ENCODE data around the gene STARD13. TPM values are rescaled to one million over a fixed set of nuclear protein-coding genes. Genes with fewer than 3 reads are reported as not detected.
A peak's percentile ranks its signal among the peaks of the same experiment; 100 is the strongest.

Gene STARD13
- total RNA-seq, 1 experiment from 2014 or later, result 4.1 TPM

DNA sequence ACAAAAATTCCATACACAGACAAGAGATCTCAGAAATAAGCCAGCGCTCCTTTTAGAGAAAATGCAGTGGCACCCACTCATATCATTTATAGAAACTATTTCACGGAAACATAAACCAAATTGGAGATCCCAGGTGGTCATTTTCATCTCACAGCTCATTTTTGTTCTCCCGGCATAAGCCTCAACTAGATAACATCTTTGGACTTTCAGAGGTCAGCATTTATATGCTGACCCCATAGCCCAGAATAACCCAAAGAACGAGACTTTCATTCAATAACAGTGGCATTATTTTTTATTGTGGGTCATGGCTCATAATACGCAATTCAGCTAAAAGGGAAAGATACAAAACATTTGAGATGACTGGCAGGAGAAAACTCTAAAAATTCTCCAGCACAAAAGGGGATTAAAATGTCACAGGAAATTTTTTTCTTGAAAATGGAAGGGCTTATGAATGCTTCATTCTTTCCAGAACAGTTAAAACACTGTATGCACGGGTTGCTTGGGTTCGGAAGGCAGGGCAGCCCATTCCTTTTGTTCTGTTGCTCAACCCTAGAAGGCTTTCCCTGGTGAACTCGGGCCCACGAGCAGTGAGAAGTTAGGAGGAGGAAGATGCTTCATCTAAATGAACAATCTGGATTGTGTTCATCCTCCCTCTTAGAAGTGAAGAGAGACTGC is 24.0 kb downstream of the STARD13 start:
- Histone ChIP-seq H4K20me1 (ENCODE audit: insufficient read depth) (no peaks in the 10 kb centered on the region), H3K9ac (ENCODE audit: low read length) (no peak overlapping the region), H3K4me1 (ENCODE audit: control insufficient read depth in 1 of 2, insufficient read depth in 2 of 2, low read length in 2 of 2) (peaks cover 32 to 34% of the 10 kb centered on the region in 2 experiments; a peak in 3 of 4 replicates), H3K4me3 (replicated peaks in 1 of 2; ENCODE audit: low read depth in 1 of 2, low read length in 2 of 2) (no peak overlapping the region), H3K36me3 (ENCODE audit: control insufficient read depth in 1 of 2, insufficient read depth in 2 of 2, low read length in 2 of 2) (no peaks in the 10 kb centered on the region), H3K27me3 (ENCODE audit: insufficient read depth, low read length) (no peaks in the 10 kb centered on the region), H3K79me2 (ENCODE audit: insufficient read depth, low read length) (no peaks in the 10 kb centered on the region), H3K27ac (ENCODE audit: low read depth, low read length) (no peak overlapping the region), H3K9me3 (ENCODE audit: control insufficient read depth in 1 of 2, insufficient read depth in 1 of 2, low read depth in 1 of 2, low read length in 2 of 2) (no peaks in the 10 kb centered on the region), H3K9me2 (ENCODE audit: insufficient read depth) (no peaks in the 10 kb centered on the region), H3K4me2 (ENCODE audit: low read length) (peak overlapping the region; percentile 61), H2AFZ (ENCODE audit: low read depth, low read length, poor library complexity, severe bottlenecking) (no peak overlapping the region)
- RAD21 ChIA-PET (ENCODE audit: low non-redundant PET in 1 of 2, low total read pairs in 2 of 2, uncharacterized antibody in 2 of 2, unreplicated experiment in 2 of 2), result no interaction called here
- intact Hi-C loops (cut with micrococcal nuclease), result no loop called here
- POLR2A ChIA-PET, result no interaction called here
- CTCF ChIA-PET, result no interaction called here
- no peak for TF ChIP-seq ZFX (IDR thresholded peaks at IDR 0.05)
- TF ChIP-seq, protein P1, sequence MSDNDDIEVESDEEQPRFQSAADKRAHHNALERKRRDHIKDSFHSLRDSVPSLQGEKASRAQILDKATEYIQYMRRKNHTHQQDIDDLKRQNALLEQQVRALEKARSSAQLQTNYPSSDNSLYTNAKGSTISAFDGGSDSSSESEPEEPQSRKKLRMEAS (IDR thresholded peaks at IDR 0.05), result no peak
- TF ChIP-seq POLR2AphosphoS5 (IDR thresholded peaks at IDR 0.05; ENCODE audit: low read depth, low read length), result no peak
- no peak for TF ChIP-seq EZH2 (IDR thresholded peaks at IDR 0.05)
- no peak for TF ChIP-seq FOSL1 (IDR thresholded peaks at IDR 0.05; ENCODE audit: low read depth)
- no peak for TF ChIP-seq RAD21 (IDR thresholded peaks at IDR 0.05; ENCODE audit: low read depth)
- no TSS peak for BruUV-seq (replicated peaks)
- ATAC-seq (peak; percentile 20), DNase-seq (ENCODE audit: low read depth, low spot score) (no peak)

- Histone ChIP-seq H3K4me2 (ENCODE audit: low read length) (peak overlapping the region; percentile 13; the same call in 1 of the 2 replicates), H3K27me3 (ENCODE audit: insufficient read depth, low read length) (no peaks in the 10 kb centered on the region), H2AFZ (ENCODE audit: low read depth, low read length, poor library complexity, severe bottlenecking) (no peak overlapping the region), H3K4me1 (ENCODE audit: control insufficient read depth in 1 of 2, insufficient read depth in 2 of 2, low read length in 2 of 2) (peaks cover 32 to 34% of the 10 kb centered on the region in 2 experiments; a peak in 3 of 4 replicates), H3K9me2 (ENCODE audit: insufficient read depth) (no peaks in the 10 kb centered on the region), H3K36me3 (ENCODE audit: control insufficient read depth in 1 of 2, insufficient read depth in 2 of 2, low read length in 2 of 2) (no peaks in the 10 kb centered on the region), H4K20me1 (ENCODE audit: insufficient read depth) (no peaks in the 10 kb centered on the region), H3K27ac (ENCODE audit: low read depth, low read length) (no peak overlapping the region), H3K9me3 (ENCODE audit: control insufficient read depth in 1 of 2, insufficient read depth in 1 of 2, low read depth in 1 of 2, low read length in 2 of 2) (no peaks in the 10 kb centered on the region), H3K79me2 (ENCODE audit: insufficient read depth, low read length) (no peaks in the 10 kb centered on the region), H3K9ac (ENCODE audit: low read length) (no peak overlapping the region), H3K4me3 (replicated peaks in 1 of 2; ENCODE audit: low read depth in 1 of 2, low read length in 2 of 2) (no peak overlapping the region)
- TF ChIP-seq ZBTB33 (IDR thresholded peaks at IDR 0.05; ENCODE audit: extremely low read depth, insufficient replicate concordance, low read length) (no peak), TCF7L2 (IDR thresholded peaks at IDR 0.05; ENCODE audit: borderline replicate concordance, extremely low read depth, insufficient read depth, insufficient read length) (peak; percentile 88), CEBPB (IDR thresholded peaks at IDR 0.05; ENCODE audit: low read depth) (peak; percentile 29; the same call in 1 of the 2 replicates)
- no peak for ATAC-seq
- ChIA-PET RAD21 (ENCODE audit: low non-redundant PET in 1 of 2, low total read pairs in 2 of 2, uncharacterized antibody in 2 of 2, unreplicated experiment in 2 of 2) (no interaction called here), CTCF (interaction anchor here (0.7 kb wide), 1 partner anchor 32 kb away, joined by 3 read pairs; no protein-coding TSS in a partner anchor), POLR2A (interaction anchor here (0.7 kb wide), 1 partner anchor 24 kb away, joined by 4 read pairs; no protein-coding TSS in a partner anchor)
- DNase-seq (ENCODE audit: low read depth, low spot score), result peak; percentile 8
- no TSS peak for BruUV-seq (replicated peaks)
- intact Hi-C loops (cut with micrococcal nuclease), result no loop called here
Observed at GRCh38 chr13:33260168-33261098, 25.1 kb downstream of the STARD13 start.
